CD4-positive, alpha-beta T cell (primary cell): Measurements from ENCODE around the gene GUCA1C. TPM values are rescaled to one million over a fixed set of nuclear protein-coding genes. Genes with fewer than 3 reads are reported as not detected.

Experiments used
- ATAC-seq: fragments of 200-7000 bp; cut with Tn5 transposase; one replicate; pipeline ENCODE4 v1.10.0; 2022; ENCODE audit warnings: mild to moderate bottlenecking; ENCODE audit not compliant: poor library complexity
- CTCF ChIA-PET: fragments of 350-600 bp; sonication (Branson Sonifier 250); formaldehyde crosslinking; loops from one replicate; lab custom pipeline; 2021; ENCODE audit warnings: antibody characterized with exemption, inconsistent platforms; lab: Charles Lee
- POLR2A ChIA-PET: fragments of 350-600 bp; sonication (Branson Sonifier 250); formaldehyde crosslinking; loops from one replicate; lab custom pipeline; 2021; ENCODE audit warnings: antibody characterized with exemption, inconsistent platforms; lab: Charles Lee
- DNase-seq, 14 experiments: peaks; one replicate each; pipeline ENCODE4 v3.0.0-alpha.2; 2013 to 2020; ENCODE audit warnings: mixed read lengths in 2 of 14
- H3K27ac ChIP-seq, 2 donors: one replicate each; pipeline versions ENCODE4 v1.5.1 to v1.7.0; 2013; ENCODE audit warnings: low read length in 2 of 2, low read depth in 1 of 2, mild to moderate bottlenecking in 1 of 2
- H3K27me3 ChIP-seq, 2 experiments: 1 replicate in 1 of 2; 2 replicates in 1 of 2; pipeline versions ENCODE4 v1.6.1 to v1.7.0; 2013; ENCODE audit warnings: low read length in 2 of 2, control low read depth in 1 of 2, mild to moderate bottlenecking in 1 of 2, moderate library complexity in 1 of 2; ENCODE audit not compliant: insufficient read depth in 2 of 2, control insufficient read depth in 1 of 2
- H3K36me3 ChIP-seq: one replicate; pipeline ENCODE4 v1.6.1; 2013; ENCODE audit warnings: low read length, control low read depth; ENCODE audit not compliant: insufficient read depth
- H3K4me1 ChIP-seq: one replicate; pipeline ENCODE4 v1.6.1; 2013; ENCODE audit warnings: low read length, control low read depth; ENCODE audit not compliant: insufficient read depth
- H3K4me3 ChIP-seq: one replicate; pipeline ENCODE4 v1.5.1; 2013; ENCODE audit warnings: mild to moderate bottlenecking, low read length, moderate library complexity
- H3K9me3 ChIP-seq, 2 experiments: 1 replicate in 1 of 2; 2 replicates in 1 of 2; pipeline versions ENCODE4 v1.6.1 to v1.7.0; 2013; ENCODE audit warnings: low read length in 2 of 2, mild to moderate bottlenecking in 2 of 2, control low read depth in 1 of 2, moderate library complexity in 1 of 2; ENCODE audit not compliant: control insufficient read depth in 1 of 2, insufficient read depth in 1 of 2
- H3K27ac Mint-ChIP-seq: one replicate; pipeline ENCODE4 v1.8.0; 2020; ENCODE audit warnings: mixed read lengths
- H3K27me3 Mint-ChIP-seq: one replicate; pipeline ENCODE4 v1.8.0; 2021; ENCODE audit warnings: mixed read lengths
- H3K36me3 Mint-ChIP-seq: one replicate; pipeline ENCODE4 v1.8.0; 2021; ENCODE audit warnings: low read depth, mixed read lengths
- H3K4me1 Mint-ChIP-seq: one replicate; pipeline ENCODE4 v1.8.0; 2021; ENCODE audit warnings: low read depth, mixed read lengths
- H3K4me3 Mint-ChIP-seq: one replicate; pipeline ENCODE4 v1.8.0; 2020; ENCODE audit warnings: mild to moderate bottlenecking, mixed read lengths
- H3K9me3 Mint-ChIP-seq: one replicate; pipeline ENCODE4 v1.8.0; 2020; ENCODE audit warnings: mixed read lengths
- CTCF ChIP-seq: fragments of 200-600 bp; IDR thresholded peaks from one replicate; pipeline ENCODE4 v1.8.0; 2022; ENCODE audit warnings: antibody characterized with exemption, mild to moderate bottlenecking
- intact Hi-C, 2 experiments: fragments of 100-400 bp; cut with DNase I in 1 of 2; cut with micrococcal nuclease in 1 of 2; formaldehyde crosslinking; loops; one replicate each; pipeline versions ENCODE4 v1.15.1 to v1.9.0; 2023 to 2025; cut with DNase I, micrococcal nuclease
- total RNA-seq, 174 experiments: library from RNA in 2 of 174; stranded (reverse) in 2 of 174; gene quantifications; one replicate each; pipeline ENCODE4 v1.2.3 and lab custom pipeline; 2021 to 2026

Gene GUCA1C
- total RNA-seq, 2 experiments from 2014 or later, result not detected

DNA sequence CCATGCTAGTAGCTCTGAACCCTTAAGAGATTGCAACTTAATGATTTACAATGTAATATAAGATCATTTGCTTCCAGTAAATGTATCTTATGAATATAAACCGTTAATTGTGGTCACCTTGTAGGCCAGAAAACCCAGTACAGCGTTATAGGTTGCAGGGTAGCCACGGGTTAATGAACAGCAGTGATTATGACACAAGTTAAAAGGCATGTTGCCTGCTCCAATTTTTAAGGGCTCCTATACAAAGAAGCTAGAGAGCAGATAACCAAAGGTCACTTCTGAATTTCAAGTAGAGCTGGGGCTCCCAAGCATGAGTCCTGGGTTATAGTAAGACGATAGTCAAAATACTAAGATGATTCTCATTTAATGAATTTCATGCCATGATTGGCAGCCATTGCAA is 13.5 kb downstream of the GUCA1C start:
- intact Hi-C loops, result no loop called here
- Mint-ChIP-seq H3K36me3 (no peaks in the 10 kb centered on the region), H3K4me1 (no peaks in the 10 kb centered on the region), H3K27ac (no peak overlapping the region), H3K4me3 (no peak overlapping the region), H3K9me3 (no peaks in the 10 kb centered on the region), H3K27me3 (no peaks in the 10 kb centered on the region)
- Histone ChIP-seq H3K4me3 (no peak overlapping the region), H3K27me3 (no peaks in the 10 kb centered on the region), H3K4me1 (no peaks in the 10 kb centered on the region), H3K9me3 (no peaks in the 10 kb centered on the region), H3K27ac (no peak overlapping the region), H3K36me3 (no peaks in the 10 kb centered on the region)
- ChIA-PET CTCF (no interaction called here), POLR2A (interaction anchor here (0.6 kb wide), 1 partner anchor 414 kb away, joined by 3 read pairs; no protein-coding TSS in a partner anchor)
- DNase-seq, result no peak
- no peak for ATAC-seq
- no peak for TF ChIP-seq CTCF

DNA sequence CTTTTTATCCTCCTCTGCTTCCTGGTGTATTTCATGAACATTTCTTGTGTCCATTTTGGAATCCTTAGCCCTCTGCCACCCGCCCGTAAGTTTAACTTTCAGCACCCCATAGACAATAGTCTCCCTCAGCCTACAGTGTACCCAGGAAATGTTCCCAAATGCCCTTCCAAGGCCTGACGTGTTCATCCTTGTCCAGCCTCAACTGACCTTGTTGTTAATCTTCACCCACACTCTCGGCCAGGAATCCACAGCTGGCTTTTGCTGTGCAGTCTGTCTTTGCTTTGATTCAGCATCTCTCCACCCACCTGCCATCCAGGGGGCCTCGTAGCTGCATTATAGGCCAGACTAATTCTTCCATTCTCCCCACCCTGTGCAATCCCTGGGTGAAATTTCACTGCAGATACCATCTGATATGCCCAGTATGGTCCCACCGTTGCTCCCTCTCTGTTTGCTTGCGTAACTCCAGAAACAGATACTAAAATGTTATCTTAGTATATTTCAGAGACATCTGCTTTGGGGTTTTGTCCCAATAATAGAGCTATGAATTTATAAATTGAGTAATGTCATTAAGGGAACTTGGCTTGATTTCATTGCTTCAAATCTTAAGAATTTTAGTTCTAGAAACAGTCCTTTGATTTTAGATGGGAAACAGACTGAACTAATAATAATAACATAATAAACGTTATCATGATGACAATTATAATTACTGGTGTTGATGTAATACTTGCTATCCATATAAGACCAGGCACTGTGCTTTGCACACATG is 16.6 kb downstream of the GUCA1C start:
- TF ChIP-seq CTCF, result no peak
- DNase-seq, result no peak
- no peaks in the 10 kb centered on the region for H3K4me1 ChIP-seq
- ATAC-seq, result no peak
- Mint-ChIP-seq H3K4me3 (no peak overlapping the region), H3K27ac (no peak overlapping the region), H3K4me1 (no peaks in the 10 kb centered on the region), H3K36me3 (no peaks in the 10 kb centered on the region), H3K9me3 (no peaks in the 10 kb centered on the region), H3K27me3 (no peaks in the 10 kb centered on the region)
- ChIA-PET CTCF (no interaction called here), POLR2A (no interaction called here)
- H3K36me3 ChIP-seq, result no peaks in the 10 kb centered on the region
- peaks cover 0 to 3% of the 10 kb centered on the region in 2 experiments for H3K9me3 ChIP-seq
- H3K27ac ChIP-seq, result no peak overlapping the region
- intact Hi-C loops, result no loop called here
- no peak overlapping the region for H3K4me3 ChIP-seq
- no peaks in the 10 kb centered on the region for H3K27me3 ChIP-seq

GRCh38 chr3:108931035-108931434 is 22.6 kb downstream of the GUCA1C start:
- Histone ChIP-seq H3K9me3 (peaks cover 3% of the 10 kb centered on the region in 2 experiments), H3K27me3 (no peaks in the 10 kb centered on the region), H3K36me3 (no peaks in the 10 kb centered on the region), H3K4me1 (no peaks in the 10 kb centered on the region), H3K27ac (no peak overlapping the region), H3K4me3 (no peak overlapping the region)
- Mint-ChIP-seq H3K9me3 (peaks cover 8% of the 10 kb centered on the region), H3K27me3 (peaks cover 28% of the 10 kb centered on the region), H3K27ac (no peak overlapping the region), H3K4me1 (no peaks in the 10 kb centered on the region), H3K4me3 (no peak overlapping the region), H3K36me3 (no peaks in the 10 kb centered on the region)
- intact Hi-C loops, result no loop called here
- ChIA-PET CTCF (no interaction called here), POLR2A (no interaction called here)
- TF ChIP-seq CTCF, result no peak
- no peak for DNase-seq
- ATAC-seq, result no peak
